HL-60 (cell line): ENCODE measurements around the gene SNRPN.

ENCODE experiments used
- TF ChIP-seq, protein P1 (sequence below): IDR thresholded peaks from one replicate; pipeline ENCODE4 v1.5.1; 2011; ENCODE audit warnings: low read length, control low read depth, inconsistent platforms; ENCODE audit not compliant: insufficient read depth
- TF ChIP-seq, protein P2 (sequence below): IDR thresholded peaks from 2 replicates; pipeline ENCODE4 v1.6.1; 2012; ENCODE audit warnings: low read depth; ENCODE audit not compliant: insufficient replicate concordance

DNA sequence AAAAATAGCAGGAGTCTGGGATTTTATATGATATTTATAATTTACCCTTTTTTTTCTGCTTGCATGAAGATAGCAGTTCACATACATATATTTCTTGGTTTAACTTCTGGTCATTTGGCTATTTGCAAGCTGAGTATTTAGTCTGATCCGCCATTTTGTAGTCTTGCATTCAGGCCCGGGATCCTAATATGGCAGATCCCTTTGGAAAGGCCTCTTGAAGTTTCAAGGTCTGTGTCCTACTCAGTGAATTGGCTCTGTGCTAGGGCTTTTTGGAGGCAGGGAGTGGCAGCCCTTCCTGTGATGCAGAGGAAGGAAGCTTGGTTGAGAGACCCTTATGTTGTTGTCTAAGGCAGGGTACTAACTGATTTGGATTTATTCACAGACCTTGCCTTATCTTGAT is 2.9 kb downstream of the SNRPN start:
- TF ChIP-seq, protein P1, sequence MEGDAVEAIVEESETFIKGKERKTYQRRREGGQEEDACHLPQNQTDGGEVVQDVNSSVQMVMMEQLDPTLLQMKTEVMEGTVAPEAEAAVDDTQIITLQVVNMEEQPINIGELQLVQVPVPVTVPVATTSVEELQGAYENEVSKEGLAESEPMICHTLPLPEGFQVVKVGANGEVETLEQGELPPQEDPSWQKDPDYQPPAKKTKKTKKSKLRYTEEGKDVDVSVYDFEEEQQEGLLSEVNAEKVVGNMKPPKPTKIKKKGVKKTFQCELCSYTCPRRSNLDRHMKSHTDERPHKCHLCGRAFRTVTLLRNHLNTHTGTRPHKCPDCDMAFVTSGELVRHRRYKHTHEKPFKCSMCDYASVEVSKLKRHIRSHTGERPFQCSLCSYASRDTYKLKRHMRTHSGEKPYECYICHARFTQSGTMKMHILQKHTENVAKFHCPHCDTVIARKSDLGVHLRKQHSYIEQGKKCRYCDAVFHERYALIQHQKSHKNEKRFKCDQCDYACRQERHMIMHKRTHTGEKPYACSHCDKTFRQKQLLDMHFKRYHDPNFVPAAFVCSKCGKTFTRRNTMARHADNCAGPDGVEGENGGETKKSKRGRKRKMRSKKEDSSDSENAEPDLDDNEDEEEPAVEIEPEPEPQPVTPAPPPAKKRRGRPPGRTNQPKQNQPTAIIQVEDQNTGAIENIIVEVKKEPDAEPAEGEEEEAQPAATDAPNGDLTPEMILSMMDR: no peak
- TF ChIP-seq, protein P2, sequence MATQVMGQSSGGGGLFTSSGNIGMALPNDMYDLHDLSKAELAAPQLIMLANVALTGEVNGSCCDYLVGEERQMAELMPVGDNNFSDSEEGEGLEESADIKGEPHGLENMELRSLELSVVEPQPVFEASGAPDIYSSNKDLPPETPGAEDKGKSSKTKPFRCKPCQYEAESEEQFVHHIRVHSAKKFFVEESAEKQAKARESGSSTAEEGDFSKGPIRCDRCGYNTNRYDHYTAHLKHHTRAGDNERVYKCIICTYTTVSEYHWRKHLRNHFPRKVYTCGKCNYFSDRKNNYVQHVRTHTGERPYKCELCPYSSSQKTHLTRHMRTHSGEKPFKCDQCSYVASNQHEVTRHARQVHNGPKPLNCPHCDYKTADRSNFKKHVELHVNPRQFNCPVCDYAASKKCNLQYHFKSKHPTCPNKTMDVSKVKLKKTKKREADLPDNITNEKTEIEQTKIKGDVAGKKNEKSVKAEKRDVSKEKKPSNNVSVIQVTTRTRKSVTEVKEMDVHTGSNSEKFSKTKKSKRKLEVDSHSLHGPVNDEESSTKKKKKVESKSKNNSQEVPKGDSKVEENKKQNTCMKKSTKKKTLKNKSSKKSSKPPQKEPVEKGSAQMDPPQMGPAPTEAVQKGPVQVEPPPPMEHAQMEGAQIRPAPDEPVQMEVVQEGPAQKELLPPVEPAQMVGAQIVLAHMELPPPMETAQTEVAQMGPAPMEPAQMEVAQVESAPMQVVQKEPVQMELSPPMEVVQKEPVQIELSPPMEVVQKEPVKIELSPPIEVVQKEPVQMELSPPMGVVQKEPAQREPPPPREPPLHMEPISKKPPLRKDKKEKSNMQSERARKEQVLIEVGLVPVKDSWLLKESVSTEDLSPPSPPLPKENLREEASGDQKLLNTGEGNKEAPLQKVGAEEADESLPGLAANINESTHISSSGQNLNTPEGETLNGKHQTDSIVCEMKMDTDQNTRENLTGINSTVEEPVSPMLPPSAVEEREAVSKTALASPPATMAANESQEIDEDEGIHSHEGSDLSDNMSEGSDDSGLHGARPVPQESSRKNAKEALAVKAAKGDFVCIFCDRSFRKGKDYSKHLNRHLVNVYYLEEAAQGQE: no peak
